CD4-positive, CD25-positive, alpha-beta regulatory T cell (primary cell): Measurements from ENCODE around the gene ST7L. TPM values are rescaled to one million over a fixed set of nuclear protein-coding genes. Genes with fewer than 3 reads are reported as not detected.

Experiments used
- ATAC-seq, 2 donors: fragments of 150-1000 bp; cut with Tn5 transposase; one replicate each; pipeline ENCODE4 v1.10.0; 2021; ENCODE audit warnings: low read depth in 2 of 2, moderate number of reproducible peaks in 2 of 2, moderate library complexity in 1 of 2
- DNase-seq, 3 donors: peaks; one replicate each; pipeline versions ENCODE4 v3.0.0 to v3.0.0-alpha.2; 2012 to 2022; ENCODE audit warnings: mixed read lengths in 1 of 3
- H3K27ac ChIP-seq: one replicate; pipeline ENCODE4 v1.7.0; 2013; ENCODE audit warnings: mild to moderate bottlenecking, low read length; ENCODE audit not compliant: insufficient read depth, poor library complexity, severe bottlenecking
- H3K27me3 ChIP-seq: one replicate; pipeline ENCODE4 v1.7.0; 2013; ENCODE audit warnings: low read length; ENCODE audit not compliant: control insufficient read depth, insufficient read depth
- H3K36me3 ChIP-seq: one replicate; pipeline ENCODE4 v1.7.0; 2013; ENCODE audit warnings: mild to moderate bottlenecking, low read length, moderate library complexity; ENCODE audit not compliant: control insufficient read depth, insufficient read depth
- H3K4me1 ChIP-seq: 2 replicates; pipeline ENCODE4 v1.7.0; 2013; ENCODE audit warnings: mild to moderate bottlenecking, low read length; ENCODE audit not compliant: insufficient read depth, control insufficient read depth, poor library complexity, severe bottlenecking
- H3K4me3 ChIP-seq: one replicate; pipeline ENCODE4 v1.7.0; 2013; ENCODE audit warnings: low read depth, mild to moderate bottlenecking, low read length, moderate library complexity
- H3K9me3 ChIP-seq, 2 experiments: 1 replicate in 1 of 2; 2 replicates in 1 of 2; pipeline ENCODE4 v1.7.0; 2013; ENCODE audit warnings: low read length in 2 of 2, mild to moderate bottlenecking in 1 of 2, moderate library complexity in 1 of 2; ENCODE audit not compliant: control insufficient read depth in 2 of 2
- H3K27ac Mint-ChIP-seq, 3 donors: one replicate each; pipeline ENCODE4 v1.8.0; 2020 to 2022; ENCODE audit warnings: mild to moderate bottlenecking in 3 of 3, mixed read lengths in 3 of 3, moderate library complexity in 2 of 3
- H3K27me3 Mint-ChIP-seq: one replicate; pipeline ENCODE4 v1.8.0; 2022; ENCODE audit warnings: mild to moderate bottlenecking, mixed read lengths
- H3K36me3 Mint-ChIP-seq: one replicate; pipeline ENCODE4 v1.8.0; 2020; ENCODE audit warnings: mixed read lengths
- H3K4me1 Mint-ChIP-seq, 4 donors: one replicate each; pipeline ENCODE4 v1.8.0; 2020 to 2022; ENCODE audit warnings: mixed read lengths in 4 of 4, mild to moderate bottlenecking in 1 of 4
- H3K4me3 Mint-ChIP-seq, 4 donors: one replicate each; pipeline ENCODE4 v1.8.0; 2020 to 2022; ENCODE audit warnings: mild to moderate bottlenecking in 4 of 4, mixed read lengths in 4 of 4, moderate library complexity in 3 of 4
- H3K9me3 Mint-ChIP-seq, 7 donors: one replicate each; pipeline ENCODE4 v1.8.0; 2020 to 2022; ENCODE audit warnings: mixed read lengths in 7 of 7, mild to moderate bottlenecking in 3 of 7, moderate library complexity in 2 of 7
- polyA plus RNA-seq, 4 donors: library from polyadenylated mRNA; unstranded; fragments of 300-500 nt; fragmentation: Illumina TruSeq; gene quantifications; one replicate each; pipeline ENCODE4 v1.2.3, GENCODE V29; 2021
- total RNA-seq: library from RNA; stranded (reverse); gene quantifications from one replicate; pipeline ENCODE4 v1.2.3, GENCODE V29; 2022

ST7L gene
- total and polyA plus RNA-seq, 5 donors from 2014 or later = 7.7 to 36.8 (median 14.9) TPM

DNA sequence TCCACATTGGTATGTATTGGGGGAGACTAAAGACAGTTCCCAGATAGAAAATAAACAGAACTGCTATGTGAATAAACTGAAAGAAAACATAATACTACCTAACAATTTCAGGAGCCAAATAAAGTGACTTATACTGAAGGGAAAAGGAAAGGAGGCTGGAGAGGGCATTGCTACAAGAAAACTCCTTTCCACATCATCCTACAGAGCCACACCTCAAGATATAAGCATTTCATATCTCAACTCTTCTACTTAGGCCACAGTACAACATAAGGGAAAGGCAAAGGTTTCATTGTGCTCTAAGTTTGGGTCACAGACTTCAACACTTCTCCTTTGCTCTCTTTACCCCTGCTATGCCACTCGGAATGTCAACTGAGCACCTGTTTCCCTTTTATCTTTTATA is 54.9 kb downstream of the ST7L start:
- no peak overlapping the region for H3K4me3 ChIP-seq
- ATAC-seq = no peak
- peaks cover 0 to 7% (median 4%) of the 10 kb centered on the region in 4 donors for H3K4me1 Mint-ChIP-seq
- H3K36me3 Mint-ChIP-seq = peaks cover 17% of the 10 kb centered on the region
- no peak overlapping the region for H3K27ac Mint-ChIP-seq
- H3K4me1 ChIP-seq = no peaks in the 10 kb centered on the region
- no peaks in the 10 kb centered on the region for H3K36me3 ChIP-seq
- no peaks in the 10 kb centered on the region for H3K9me3 ChIP-seq
- no peaks in the 10 kb centered on the region for H3K27me3 ChIP-seq
- H3K27me3 Mint-ChIP-seq = no peaks in the 10 kb centered on the region
- H3K27ac ChIP-seq = no peak overlapping the region
- peaks cover 0 to 2% (median 0%) of the 10 kb centered on the region in 7 donors for H3K9me3 Mint-ChIP-seq
- DNase-seq = no peak
- no peak overlapping the region for H3K4me3 Mint-ChIP-seq

GRCh38 chr1:112563341-112563740 is 55.6 kb downstream of the ST7L start:
- H3K36me3 Mint-ChIP-seq = peaks cover 15% of the 10 kb centered on the region
- Histone ChIP-seq H3K36me3 (peaks cover 2% of the 10 kb centered on the region), H3K27me3 (no peaks in the 10 kb centered on the region), H3K4me1 (no peaks in the 10 kb centered on the region), H3K9me3 (no peaks in the 10 kb centered on the region), H3K4me3 (no peak overlapping the region), H3K27ac (no peak overlapping the region)
- ATAC-seq (no peak), DNase-seq (no peak)
- peaks cover 0 to 2% (median 0%) of the 10 kb centered on the region in 7 donors for H3K9me3 Mint-ChIP-seq
- H3K4me3 Mint-ChIP-seq = no peak overlapping the region
- H3K4me1 Mint-ChIP-seq = peaks cover 0 to 7% (median 4%) of the 10 kb centered on the region in 4 donors
- no peak overlapping the region for H3K27ac Mint-ChIP-seq
- H3K27me3 Mint-ChIP-seq = no peaks in the 10 kb centered on the region

GRCh38 chr1:112558634-112559033 is 60.3 kb downstream of the ST7L start:
- H3K36me3 ChIP-seq = peaks cover 2% of the 10 kb centered on the region
- no peaks in the 10 kb centered on the region for H3K27me3 ChIP-seq
- H3K9me3 ChIP-seq = no peaks in the 10 kb centered on the region
- Mint-ChIP-seq H3K27ac (no peak overlapping the region), H3K4me1 (peaks cover 2 to 13% (median 6%) of the 10 kb centered on the region in 4 donors), H3K4me3 (no peak overlapping the region), H3K9me3 (no peaks in the 10 kb centered on the region), H3K36me3 (peaks cover 13% of the 10 kb centered on the region), H3K27me3 (no peaks in the 10 kb centered on the region)
- no peak for ATAC-seq
- no peak for DNase-seq
- no peaks in the 10 kb centered on the region for H3K4me1 ChIP-seq
- no peak overlapping the region for H3K4me3 ChIP-seq
- H3K27ac ChIP-seq = no peak overlapping the region

- H3K9me3 Mint-ChIP-seq = no peaks in the 10 kb centered on the region
- Histone ChIP-seq H3K4me1 (no peaks in the 10 kb centered on the region), H3K9me3 (no peaks in the 10 kb centered on the region), H3K4me3 (no peak overlapping the region), H3K27me3 (no peaks in the 10 kb centered on the region), H3K36me3 (peaks cover 2% of the 10 kb centered on the region), H3K27ac (no peak overlapping the region)
- H3K27me3 Mint-ChIP-seq = no peaks in the 10 kb centered on the region
- ATAC-seq (no peak), DNase-seq (peak in 1 of 3 donors; percentile 15)
- H3K4me1 Mint-ChIP-seq = peaks cover 2 to 9% (median 6%) of the 10 kb centered on the region in 4 donors
- H3K4me3 Mint-ChIP-seq = no peak overlapping the region
- H3K27ac Mint-ChIP-seq = no peak overlapping the region
- H3K36me3 Mint-ChIP-seq = peaks cover 13% of the 10 kb centered on the region
Observed at GRCh38 chr1:112557385-112557784, 61.6 kb downstream of the ST7L start.

DNA sequence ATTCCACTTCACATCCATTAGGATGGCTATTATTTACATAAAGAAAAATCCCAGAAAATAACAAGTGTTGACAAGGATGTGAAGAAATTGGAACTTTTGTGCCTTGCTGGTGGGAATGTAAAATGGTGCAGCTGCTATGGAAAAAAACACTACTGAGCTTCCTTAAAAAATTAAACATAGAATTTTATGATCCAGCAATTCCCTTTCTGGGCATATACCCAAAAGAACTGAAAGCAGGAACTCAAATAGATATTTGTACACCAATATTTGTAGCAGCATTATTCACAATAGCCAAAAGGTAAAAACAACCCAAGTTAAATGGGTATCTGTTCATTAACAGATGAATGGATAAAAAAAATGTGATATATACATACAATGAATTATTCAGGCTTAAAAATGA is 64.5 kb downstream of the ST7L start:
- Histone ChIP-seq H3K27ac (no peak overlapping the region), H3K4me3 (no peak overlapping the region), H3K4me1 (no peaks in the 10 kb centered on the region), H3K36me3 (peaks cover 2% of the 10 kb centered on the region), H3K27me3 (no peaks in the 10 kb centered on the region), H3K9me3 (no peaks in the 10 kb centered on the region)
- H3K4me3 Mint-ChIP-seq = no peak overlapping the region
- H3K9me3 Mint-ChIP-seq = no peaks in the 10 kb centered on the region
- H3K36me3 Mint-ChIP-seq = peaks cover 20% of the 10 kb centered on the region
- no peak for ATAC-seq
- H3K4me1 Mint-ChIP-seq = peaks cover 2 to 9% (median 5%) of the 10 kb centered on the region in 4 donors
- no peaks in the 10 kb centered on the region for H3K27me3 Mint-ChIP-seq
- H3K27ac Mint-ChIP-seq = no peak overlapping the region
- no peak for DNase-seq

- Mint-ChIP-seq H3K9me3 (no peaks in the 10 kb centered on the region), H3K4me1 (no peaks in the 10 kb centered on the region)
Observed at GRCh38 chr1:112549590-112549989, 69.4 kb downstream of the ST7L start.

GRCh38 chr1:112548547-112548946 is 70.4 kb downstream of the ST7L start:
- H3K4me1 ChIP-seq = no peaks in the 10 kb centered on the region
- ATAC-seq (no peak), DNase-seq (no peak)
- Mint-ChIP-seq H3K27me3 (no peaks in the 10 kb centered on the region), H3K36me3 (peaks cover 23% of the 10 kb centered on the region), H3K9me3 (no peaks in the 10 kb centered on the region), H3K4me3 (no peak overlapping the region), H3K4me1 (peaks cover 0 to 5% (median 0%) of the 10 kb centered on the region in 4 donors), H3K27ac (no peak overlapping the region)
- H3K27me3 ChIP-seq = no peaks in the 10 kb centered on the region
- H3K36me3 ChIP-seq = no peaks in the 10 kb centered on the region
- no peaks in the 10 kb centered on the region for H3K9me3 ChIP-seq
- no peak overlapping the region for H3K4me3 ChIP-seq
- H3K27ac ChIP-seq = no peak overlapping the region

More at GRCh38 chr1:112549590-112549989, 69.4 kb downstream of the ST7L start:
- Histone ChIP-seq H3K27ac (no peak overlapping the region), H3K36me3 (no peaks in the 10 kb centered on the region), H3K27me3 (no peaks in the 10 kb centered on the region), H3K4me1 (no peaks in the 10 kb centered on the region), H3K4me3 (no peak overlapping the region), H3K9me3 (no peaks in the 10 kb centered on the region)
- Mint-ChIP-seq H3K36me3 (peaks cover 23% of the 10 kb centered on the region), H3K27me3 (no peaks in the 10 kb centered on the region), H3K27ac (no peak overlapping the region), H3K4me3 (no peak overlapping the region)
- DNase-seq = no peak
- ATAC-seq = no peak

GRCh38 chr1:112546076-112546475 is 72.9 kb downstream of the ST7L start:
- Histone ChIP-seq H3K27me3 (no peaks in the 10 kb centered on the region), H3K27ac (no peak overlapping the region), H3K9me3 (no peaks in the 10 kb centered on the region), H3K36me3 (peaks cover 6% of the 10 kb centered on the region), H3K4me3 (no peak overlapping the region), H3K4me1 (no peaks in the 10 kb centered on the region)
- no peak overlapping the region for H3K4me3 Mint-ChIP-seq
- H3K27me3 Mint-ChIP-seq = no peaks in the 10 kb centered on the region
- H3K4me1 Mint-ChIP-seq = peaks cover 0 to 5% (median 0%) of the 10 kb centered on the region in 4 donors
- no peaks in the 10 kb centered on the region for H3K9me3 Mint-ChIP-seq
- DNase-seq (no peak), ATAC-seq (no peak)
- peak overlapping the region in 2 of 3 donors; percentile 0 to 18 for H3K27ac Mint-ChIP-seq
- H3K36me3 Mint-ChIP-seq = peaks cover 26% of the 10 kb centered on the region
